Keratinocyte (primary cell): ENCODE results near the gene PLB1. TPM values are rescaled to one million over a fixed set of nuclear protein-coding genes. Genes with fewer than 3 reads are reported as not detected.

ENCODE experiments used
- DNase-seq: peaks from one replicate; pipeline ENCODE4 v3.0.0-alpha.2; 2011; ENCODE audit warnings: low read depth, missing footprints, low spot score
- FAIRE-seq: peaks from 2 replicates; lab custom pipeline; 2011; peaks lifted over from hg19 to GRCh38; lab: Jason Lieb, UNC
- H2AFZ ChIP-seq: 2 replicates; pipeline ENCODE4 v1.6.0; 2012; ENCODE audit warnings: low read length, control low read depth, inconsistent platforms; ENCODE audit not compliant: control insufficient read depth
- H3K27ac ChIP-seq: 2 replicates; pipeline ENCODE4 v1.5.1; 2011; ENCODE audit warnings: low read length; ENCODE audit not compliant: control insufficient read depth, insufficient read depth
- H3K27me3 ChIP-seq: 3 replicates; pipeline ENCODE4 v1.6.0; 2011; ENCODE audit warnings: low read length; ENCODE audit not compliant: control insufficient read depth, insufficient read depth; ENCODE audit errors: extremely low read depth
- H3K36me3 ChIP-seq, 2 experiments: 2 replicates in 1 of 2; 3 replicates in 1 of 2; pipeline ENCODE4 v1.5.1; 2011; ENCODE audit warnings: low read length in 2 of 2, mild to moderate bottlenecking in 1 of 2; ENCODE audit not compliant: control insufficient read depth in 2 of 2, insufficient read depth in 2 of 2; ENCODE audit errors: extremely low read depth in 1 of 2
- H3K4me1 ChIP-seq: 3 replicates; pipeline ENCODE4 v1.5.1; 2011; ENCODE audit warnings: low read length; ENCODE audit not compliant: control insufficient read depth, insufficient read depth; ENCODE audit errors: extremely low read depth
- H3K4me2 ChIP-seq: 3 replicates; pipeline ENCODE4 v1.6.0; 2011; ENCODE audit warnings: low read depth, low read length; ENCODE audit not compliant: control insufficient read depth, insufficient read depth; ENCODE audit errors: extremely low read depth
- H3K4me3 ChIP-seq, 3 experiments: fragments of 200-600 bp in 1 of 3; sonication (generic) in 1 of 3; 2 replicates in 2 of 3; 3 replicates in 1 of 3; pipeline ENCODE4 v1.5.1; 2011 to 2016; ENCODE audit warnings: low read length in 3 of 3, mild to moderate bottlenecking in 3 of 3, control low read depth in 2 of 3, inconsistent platforms in 1 of 3, low read depth in 1 of 3, mixed read lengths in 1 of 3, mixed run types in 1 of 3, moderate library complexity in 1 of 3; ENCODE audit not compliant: control insufficient read depth in 2 of 3, insufficient read depth in 2 of 3; ENCODE audit errors: extremely low read depth in 1 of 3
- H3K79me2 ChIP-seq: 2 replicates; pipeline ENCODE4 v1.6.0; 2012; ENCODE audit warnings: low read length; ENCODE audit not compliant: control insufficient read depth, insufficient read depth
- H3K9ac ChIP-seq: 3 replicates; pipeline ENCODE4 v1.6.0; 2011; ENCODE audit warnings: low read length; ENCODE audit not compliant: control insufficient read depth, insufficient read depth; ENCODE audit errors: extremely low read depth
- H3K9me1 ChIP-seq: 3 replicates; pipeline ENCODE4 v1.6.0; 2011; ENCODE audit warnings: low read length; ENCODE audit not compliant: control insufficient read depth, insufficient read depth; ENCODE audit errors: extremely low read depth
- H3K9me3 ChIP-seq: 2 replicates; pipeline ENCODE4 v1.5.1; 2012; ENCODE audit warnings: low read depth, low read length; ENCODE audit not compliant: control insufficient read depth
- H4K20me1 ChIP-seq: 3 replicates; pipeline ENCODE4 v1.6.0; 2011; ENCODE audit warnings: low read length; ENCODE audit not compliant: control insufficient read depth, insufficient read depth; ENCODE audit errors: extremely low read depth
- CTCF ChIP-seq, 3 experiments: IDR thresholded peaks in 1 of 3; conservative IDR thresholded peaks in 1 of 3; optimal IDR thresholded peaks in 1 of 3; 2 replicates in 2 of 3; 3 replicates in 1 of 3; pipeline versions ENCODE3 to v1.5.1; 2011; ENCODE audit warnings: low read length in 3 of 3, mild to moderate bottlenecking in 3 of 3, moderate library complexity in 2 of 3, control low read depth in 1 of 3, inconsistent platforms in 1 of 3; ENCODE audit not compliant: insufficient read depth in 2 of 3; ENCODE audit errors: extremely low read depth in 1 of 3
- EZH2 ChIP-seq: IDR thresholded peaks from one replicate; pipeline ENCODE4 v1.6.1; 2012; ENCODE audit warnings: inconsistent platforms, mild to moderate bottlenecking, low read length, moderate library complexity
- dilution Hi-C: fragments of 300-500 bp; cut with MboI; formaldehyde crosslinking; loops from one replicate; pipeline ENCODE4 v1.7.0; 2020; ENCODE audit warnings: low sequenced_read_pairs; ENCODE audit not compliant: extremely low pct_ligation_motif_present
- polyA plus RNA-seq, 5 experiments: library from polyadenylated mRNA; depleted of rRNA in 3 of 5; stranded (reverse) in 3 of 5; stranded (forward) in 1 of 5; unstranded in 1 of 5; fragments of >200 nt; gene quantifications; 1 replicate in 1 of 5; 2 replicates in 3 of 5; 3 replicates in 1 of 5; pipeline versions ENCODE4 v1.2.1 to v1.2.3, GENCODE V29; 2011 to 2012; ENCODE audit warnings: missing spikeins in 2 of 5, low read depth in 1 of 5, low replicate concordance in 1 of 5

PLB1 gene
- polyA plus RNA-seq, 1 donor (not counting 4 experiments of a cell fraction or from before 2014, with no cell fraction given) = 6.7 TPM

GRCh38 chr2:28633746-28634145, 137.9 kb downstream of the PLB1 start:
- no peaks in the 10 kb centered on the region for H3K9me3 ChIP-seq
- dilution Hi-C loops = no loop called here
- H4K20me1 ChIP-seq = no peaks in the 10 kb centered on the region
- TF ChIP-seq CTCF (optimal IDR thresholded peaks at IDR 0.05 in 1 of 3, IDR thresholded peaks at IDR 0.05 in 1 of 3, conservative IDR thresholded peaks at IDR 0.05 in 1 of 3; ENCODE audit: extremely low read depth in 1 of 3, insufficient read depth in 2 of 3, low read length in 3 of 3) = no peak
- TF ChIP-seq EZH2 = no peak
- H3K27ac ChIP-seq = peak overlapping the region; percentile 51
- DNase-seq = no peak
- H3K9ac ChIP-seq = peak overlapping the region; percentile 1
- H3K4me1 ChIP-seq = peaks cover 13% of the 10 kb centered on the region
- no peaks in the 10 kb centered on the region for H3K27me3 ChIP-seq
- no peaks in the 10 kb centered on the region for H3K79me2 ChIP-seq
- H3K4me2 ChIP-seq = peak overlapping the region; percentile 38
- no peaks in the 10 kb centered on the region for H3K36me3 ChIP-seq
- no peak overlapping the region for H2AFZ ChIP-seq
- FAIRE-seq = peak; percentile 5
- H3K9me1 ChIP-seq = no peaks in the 10 kb centered on the region
- no peak overlapping the region for H3K4me3 ChIP-seq

- Histone ChIP-seq H3K4me3 (no peak overlapping the region), H3K27me3 (no peaks in the 10 kb centered on the region), H3K9me1 (no peaks in the 10 kb centered on the region), H2AFZ (no peak overlapping the region), H3K4me1 (peaks cover 13% of the 10 kb centered on the region), H3K79me2 (no peaks in the 10 kb centered on the region), H3K27ac (no peak overlapping the region), H3K9ac (no peak overlapping the region), H3K36me3 (no peaks in the 10 kb centered on the region), H3K4me2 (no peak overlapping the region), H3K9me3 (no peaks in the 10 kb centered on the region), H4K20me1 (no peaks in the 10 kb centered on the region)
- DNase-seq = no peak
- no peak for TF ChIP-seq EZH2
- FAIRE-seq = no peak
- dilution Hi-C loops = no loop called here
Observed at GRCh38 chr2:28635191-28635611, 139.3 kb downstream of the PLB1 start.

GRCh38 chr2:28636491-28636890, 140.6 kb downstream of the PLB1 start:
- H3K4me1 ChIP-seq = peaks cover 13% of the 10 kb centered on the region
- dilution Hi-C loops = no loop called here
- no peak overlapping the region for H3K4me3 ChIP-seq
- no peaks in the 10 kb centered on the region for H3K9me1 ChIP-seq
- H3K27ac ChIP-seq = no peak overlapping the region
- no peaks in the 10 kb centered on the region for H3K9me3 ChIP-seq
- H3K36me3 ChIP-seq = no peaks in the 10 kb centered on the region
- no peak overlapping the region for H3K4me2 ChIP-seq
- H3K79me2 ChIP-seq = no peaks in the 10 kb centered on the region
- H2AFZ ChIP-seq = no peak overlapping the region
- no peak for FAIRE-seq
- H3K27me3 ChIP-seq = no peaks in the 10 kb centered on the region
- H4K20me1 ChIP-seq = no peaks in the 10 kb centered on the region
- TF ChIP-seq EZH2 = no peak
- no peak for TF ChIP-seq CTCF (optimal IDR thresholded peaks at IDR 0.05 in 1 of 3, IDR thresholded peaks at IDR 0.05 in 1 of 3, conservative IDR thresholded peaks at IDR 0.05 in 1 of 3; ENCODE audit: extremely low read depth in 1 of 3, insufficient read depth in 2 of 3, low read length in 3 of 3)
- no peak overlapping the region for H3K9ac ChIP-seq
- no peak for DNase-seq
